ENCODE data around the gene SLC6A7.
"Not testable (repeated sequence)": the region's sequence is repeated elsewhere in the genome, so short reads cannot be mapped to it uniquely, and the experiment has no call there.

SLC6A7 gene

GRCh38 chr5:150239794-150240122 is 49.9 kb downstream of the SLC6A7 start:
- no peak for FAIRE-seq

GRCh38 chr5:150241298-150242160 is 51.7 kb downstream of the SLC6A7 start:
- FAIRE-seq (no peak), DNase-seq (ENCODE audit: low spot score) (no peak)

More at GRCh38 chr5:150239794-150240122, 49.9 kb downstream of the SLC6A7 start:
- DNase-seq (ENCODE audit: low spot score) = no peak

- FAIRE-seq = no peak
These were observed 52.5 kb downstream of the SLC6A7 start for GRCh38 chr5:150242251-150242894.

GRCh38 chr5:150243590-150243989 is 53.7 kb downstream of the SLC6A7 start:
- no peak for FAIRE-seq
- DNase-seq (ENCODE audit: low spot score) = no peak

More at GRCh38 chr5:150242251-150242894, 52.5 kb downstream of the SLC6A7 start:
- DNase-seq (ENCODE audit: low spot score) = no peak

- DNase-seq (ENCODE audit: low spot score) (no peak), FAIRE-seq (no peak)
These were observed 54.3 kb downstream of the SLC6A7 start for GRCh38 chr5:150244209-150244608.

- no peak for FAIRE-seq
These were observed 55.4 kb downstream of the SLC6A7 start for GRCh38 chr5:150245111-150245789.

GRCh38 chr5:150245808-150246207 is 55.9 kb downstream of the SLC6A7 start:
- DNase-seq (ENCODE audit: low spot score) (no peak), FAIRE-seq (no peak)

More at GRCh38 chr5:150245111-150245789, 55.4 kb downstream of the SLC6A7 start:
- no peak for DNase-seq (ENCODE audit: low spot score)

- FAIRE-seq (no peak), DNase-seq (ENCODE audit: low spot score) (no peak)
These were observed 56.6 kb downstream of the SLC6A7 start for GRCh38 chr5:150246429-150246828.

GRCh38 chr5:150246835-150247234 is 57.0 kb downstream of the SLC6A7 start:
- FAIRE-seq (no peak), DNase-seq (ENCODE audit: low spot score) (no peak)

GRCh38 chr5:150247726-150248125 is 57.9 kb downstream of the SLC6A7 start:
- no peak for DNase-seq (ENCODE audit: low spot score)
- no peak for FAIRE-seq

- not testable (repeated sequence) for FAIRE-seq
These were observed 58.6 kb downstream of the SLC6A7 start for GRCh38 chr5:150248493-150248892.

GRCh38 chr5:150248946-150249345 is 59.1 kb downstream of the SLC6A7 start:
- DNase-seq (ENCODE audit: low spot score) (no peak), FAIRE-seq (no peak)

More at GRCh38 chr5:150248493-150248892, 58.6 kb downstream of the SLC6A7 start:
- DNase-seq (ENCODE audit: low spot score) = not testable (repeated sequence)

- no peak for DNase-seq (ENCODE audit: low spot score)
These were observed 59.9 kb downstream of the SLC6A7 start for GRCh38 chr5:150249744-150250143.

GRCh38 chr5:150251504-150251903 is 61.6 kb downstream of the SLC6A7 start:
- no peak for DNase-seq (ENCODE audit: low spot score)
- FAIRE-seq = no peak

More at GRCh38 chr5:150249744-150250143, 59.9 kb downstream of the SLC6A7 start:
- FAIRE-seq = no peak

GRCh38 chr5:150252489-150252888 is 62.6 kb downstream of the SLC6A7 start:
- FAIRE-seq (no peak), DNase-seq (ENCODE audit: low spot score) (no peak)

GRCh38 chr5:150253416-150254208 is 63.8 kb downstream of the SLC6A7 start:
- no peak for FAIRE-seq
- no peak for DNase-seq (ENCODE audit: low spot score)

- DNase-seq (ENCODE audit: low spot score) (no peak), FAIRE-seq (no peak)
These were observed 64.5 kb downstream of the SLC6A7 start for GRCh38 chr5:150254363-150254762.

- FAIRE-seq = no peak
- DNase-seq (ENCODE audit: low spot score) = no peak
These were observed 64.9 kb downstream of the SLC6A7 start for GRCh38 chr5:150254774-150255173.

GRCh38 chr5:150255659-150256409 is 66.0 kb downstream of the SLC6A7 start:
- DNase-seq (ENCODE audit: low spot score) = no peak
- no peak for FAIRE-seq

GRCh38 chr5:150256410-150257064 is 66.7 kb downstream of the SLC6A7 start:
- FAIRE-seq = no peak

More at GRCh38 chr5:150256410-150257064, 66.7 kb downstream of the SLC6A7 start:
- no peak for DNase-seq (ENCODE audit: low spot score)

Measured in urothelium cell line (cell line).